Colonic mucosa (tissue), 4 donors: ENCODE measurements around the gene MOGAT2. TPM values are rescaled to one million over a fixed set of nuclear protein-coding genes. Genes with fewer than 3 reads are reported as not detected.

Experiments used
- DNase-seq: peaks from one replicate; pipeline ENCODE4 v3.0.0-alpha.2; 2020
- H3K27ac ChIP-seq: fragments of 200-600 bp; one replicate; pipeline ENCODE4 v1.8.0; 2021
- H3K27me3 ChIP-seq: fragments of 200-600 bp; one replicate; pipeline ENCODE4 v1.8.0; 2021
- H3K36me3 ChIP-seq: fragments of 200-600 bp; one replicate; pipeline ENCODE4 v1.8.0; 2021
- H3K4me1 ChIP-seq: fragments of 200-600 bp; one replicate; pipeline ENCODE4 v1.8.0; 2021; ENCODE audit warnings: mild to moderate bottlenecking
- H3K4me3 ChIP-seq: fragments of 200-600 bp; one replicate; pipeline ENCODE4 v1.8.0; 2021
- H3K9ac ChIP-seq, 2 donors: one replicate each; pipeline ENCODE4 v1.7.0; 2013; ENCODE audit warnings: control low read depth in 2 of 2, low read depth in 2 of 2, low read length in 2 of 2
- H3K9me3 ChIP-seq: fragments of 200-600 bp; one replicate; pipeline ENCODE4 v1.8.0; 2021
- intact Hi-C: fragments of 100-400 bp; cut with DNase I; formaldehyde crosslinking; loops from one replicate; pipeline ENCODE4 v1.14.1; 2022
- total RNA-seq, 2 donors: library from RNA; stranded (reverse); fragmentation: NEBNext Ultra II Directional in 1 of 2; extraction: Animal tissue kit (Norgen Biotek cat#: 25700) in 1 of 2; gene quantifications; one replicate each; pipeline ENCODE4 v1.2.1, GENCODE V29; 2021
- TF ChIP-seq, protein P1 (sequence below): fragments of 200-600 bp; IDR thresholded peaks from one replicate; pipeline ENCODE4 v1.8.0; 2022; ENCODE audit warnings: antibody characterized with exemption, mild to moderate bottlenecking
- donor health status: healthy.
- donor health status: DM: no; HTN: no; CAD: no.
- donor health status: DM: no; HTN: no; CAD: no.

MOGAT2 gene
- total RNA-seq, 2 donors from 2014 or later, result 168 to 211 TPM

- peak overlapping the region; percentile 93 for H3K27ac ChIP-seq
- H3K4me1 ChIP-seq, result peaks cover 14% of the 10 kb centered on the region
- peak; percentile 71 for DNase-seq
- peak overlapping the region in 1 of 2 donors; percentile 30 for H3K9ac ChIP-seq
- no peak overlapping the region for H3K4me3 ChIP-seq
- H3K36me3 ChIP-seq, result no peaks in the 10 kb centered on the region
- no peaks in the 10 kb centered on the region for H3K9me3 ChIP-seq
- H3K27me3 ChIP-seq, result no peaks in the 10 kb centered on the region
- TF ChIP-seq, protein P1, sequence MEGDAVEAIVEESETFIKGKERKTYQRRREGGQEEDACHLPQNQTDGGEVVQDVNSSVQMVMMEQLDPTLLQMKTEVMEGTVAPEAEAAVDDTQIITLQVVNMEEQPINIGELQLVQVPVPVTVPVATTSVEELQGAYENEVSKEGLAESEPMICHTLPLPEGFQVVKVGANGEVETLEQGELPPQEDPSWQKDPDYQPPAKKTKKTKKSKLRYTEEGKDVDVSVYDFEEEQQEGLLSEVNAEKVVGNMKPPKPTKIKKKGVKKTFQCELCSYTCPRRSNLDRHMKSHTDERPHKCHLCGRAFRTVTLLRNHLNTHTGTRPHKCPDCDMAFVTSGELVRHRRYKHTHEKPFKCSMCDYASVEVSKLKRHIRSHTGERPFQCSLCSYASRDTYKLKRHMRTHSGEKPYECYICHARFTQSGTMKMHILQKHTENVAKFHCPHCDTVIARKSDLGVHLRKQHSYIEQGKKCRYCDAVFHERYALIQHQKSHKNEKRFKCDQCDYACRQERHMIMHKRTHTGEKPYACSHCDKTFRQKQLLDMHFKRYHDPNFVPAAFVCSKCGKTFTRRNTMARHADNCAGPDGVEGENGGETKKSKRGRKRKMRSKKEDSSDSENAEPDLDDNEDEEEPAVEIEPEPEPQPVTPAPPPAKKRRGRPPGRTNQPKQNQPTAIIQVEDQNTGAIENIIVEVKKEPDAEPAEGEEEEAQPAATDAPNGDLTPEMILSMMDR, result no peak
- intact Hi-C loops, result no loop called here
Observed at GRCh38 chr11:75714211-75714610, 3.4 kb upstream of the MOGAT2 start.

DNA sequence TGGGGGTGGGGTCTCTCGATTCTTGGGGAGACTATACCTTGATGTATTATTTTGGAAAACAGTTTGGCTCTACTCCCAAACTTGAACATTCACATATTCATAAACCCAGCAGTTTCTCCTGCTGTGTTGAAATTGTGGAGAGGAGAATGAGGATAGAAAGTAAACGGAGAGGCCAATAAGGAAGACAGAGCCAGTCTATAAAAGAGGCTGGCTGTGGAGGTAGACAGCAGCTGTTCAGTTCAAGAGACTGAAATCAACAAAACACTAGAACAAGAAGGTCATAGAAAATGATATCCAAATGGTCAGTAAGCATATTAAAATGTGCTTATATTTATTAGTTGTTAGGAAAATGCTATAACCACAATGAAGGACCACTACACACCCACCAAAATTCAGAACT is 1.9 kb upstream of the MOGAT2 start:
- TF ChIP-seq, protein P1, result no peak
- no peak overlapping the region for H3K4me3 ChIP-seq
- H3K9ac ChIP-seq, result peak overlapping the region in 1 of 2 donors; percentile 21
- H3K9me3 ChIP-seq, result no peaks in the 10 kb centered on the region
- H3K36me3 ChIP-seq, result no peaks in the 10 kb centered on the region
- intact Hi-C loops, result no loop called here
- H3K27ac ChIP-seq, result peak overlapping the region; percentile 93
- H3K27me3 ChIP-seq, result no peaks in the 10 kb centered on the region
- DNase-seq, result peak; percentile 50
- peaks cover 14% of the 10 kb centered on the region for H3K4me1 ChIP-seq

DNA sequence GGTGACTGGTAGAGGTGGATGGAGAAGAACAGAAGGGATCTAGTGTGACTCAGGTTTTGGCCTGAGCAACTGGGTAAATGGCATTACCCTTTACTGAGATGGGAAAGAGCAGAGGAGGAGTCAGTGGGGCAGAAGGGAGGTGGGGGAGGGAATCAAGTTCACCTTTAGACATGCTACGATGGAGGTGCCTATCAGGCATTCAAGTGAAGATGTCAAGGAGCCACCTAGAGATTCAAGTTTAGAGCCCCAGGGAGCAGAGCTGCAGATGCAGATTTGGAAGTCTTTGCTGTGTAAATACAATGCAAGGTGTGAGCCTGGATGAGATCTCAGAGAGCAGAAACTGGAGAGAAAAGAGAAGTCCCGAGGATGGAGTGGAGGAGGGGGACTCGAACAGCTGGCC is 979 bp upstream of the MOGAT2 start:
- H3K27ac ChIP-seq, result peak overlapping the region; percentile 93
- H3K4me3 ChIP-seq, result no peak overlapping the region
- H3K9me3 ChIP-seq, result no peaks in the 10 kb centered on the region
- no peaks in the 10 kb centered on the region for H3K36me3 ChIP-seq
- no peaks in the 10 kb centered on the region for H3K27me3 ChIP-seq
- peak overlapping the region in 1 of 2 donors; percentile 87 for H3K9ac ChIP-seq
- no peak for DNase-seq
- TF ChIP-seq, protein P1, result no peak
- intact Hi-C loops, result no loop called here
- peaks cover 15% of the 10 kb centered on the region for H3K4me1 ChIP-seq

- DNase-seq, result no peak
- peak overlapping the region; percentile 68 to 87 for H3K9ac ChIP-seq
Observed at GRCh38 chr11:75718419-75719339, 1.0 kb downstream of the MOGAT2 start.

DNA sequence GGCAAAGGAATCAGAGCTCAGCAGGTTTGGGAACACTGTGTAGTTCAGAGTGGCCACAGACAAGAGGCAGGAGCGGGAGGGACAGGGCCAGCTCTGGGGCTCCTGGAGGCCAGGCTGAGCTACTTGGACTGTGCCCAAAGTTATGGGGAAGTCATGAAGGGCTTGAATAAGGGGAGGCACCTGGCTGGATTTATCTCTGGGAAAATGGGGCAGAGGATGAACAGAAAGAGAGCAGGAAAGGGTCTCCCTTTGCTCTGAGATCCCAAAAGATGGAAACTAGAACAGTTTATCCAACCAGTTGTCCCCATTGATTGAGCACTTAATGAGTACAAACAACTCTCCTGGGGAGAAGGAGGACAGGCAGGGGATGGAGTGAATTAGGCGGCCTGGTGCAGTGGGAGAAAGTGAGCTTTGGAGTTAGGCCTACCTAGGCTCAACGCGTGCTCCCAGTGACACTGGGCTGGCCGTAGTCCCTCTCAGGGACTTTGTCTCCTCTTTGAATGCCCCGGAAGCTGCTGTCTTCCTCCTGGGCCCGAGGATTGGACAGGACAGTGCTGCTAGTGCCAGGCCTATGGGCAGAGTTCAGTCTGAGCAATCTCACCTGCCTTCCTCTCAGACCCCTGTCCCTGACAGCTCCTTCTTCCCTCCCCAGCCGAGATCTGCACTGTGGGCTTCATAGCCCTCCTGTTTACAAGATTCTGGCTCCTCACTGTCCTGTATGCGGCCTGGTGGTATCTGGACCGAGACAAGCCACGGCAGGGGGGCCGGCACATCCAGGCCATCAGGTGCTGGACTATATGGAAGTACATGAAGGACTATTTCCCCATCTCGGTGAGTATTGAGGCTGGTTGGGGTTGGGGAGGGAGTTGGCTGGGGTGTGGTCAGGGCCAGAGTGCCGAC is 2.0 kb downstream of the MOGAT2 start:
- TF ChIP-seq, protein P1, result no peak
- Histone ChIP-seq H3K9me3 (no peaks in the 10 kb centered on the region), H3K36me3 (no peaks in the 10 kb centered on the region), H3K27me3 (no peaks in the 10 kb centered on the region), H3K4me1 (peaks cover 17% of the 10 kb centered on the region), H3K27ac (peak overlapping the region; percentile 93), H3K4me3 (peak overlapping the region; percentile 21), H3K9ac (peak overlapping the region in 1 of 2 donors; percentile 87)
- intact Hi-C loops, result no loop called here
- DNase-seq, result peak; percentile 77

More at GRCh38 chr11:75718419-75719339, 1.0 kb downstream of the MOGAT2 start:
- intact Hi-C loops, result no loop called here
- no peaks in the 10 kb centered on the region for H3K36me3 ChIP-seq
- H3K4me1 ChIP-seq, result peaks cover 21% of the 10 kb centered on the region
- H3K27me3 ChIP-seq, result no peaks in the 10 kb centered on the region
- peak overlapping the region; percentile 21 for H3K4me3 ChIP-seq
- TF ChIP-seq, protein P1, result no peak
- H3K9me3 ChIP-seq, result no peaks in the 10 kb centered on the region
- peak overlapping the region; percentile 93 for H3K27ac ChIP-seq
